Cardiac ventricle fibroblast (primary cell): ENCODE measurements around the gene RASGRP3. TPM values are rescaled to one million over a fixed set of nuclear protein-coding genes. Genes with fewer than 3 reads are reported as not detected.

Experiments
- total RNA-seq: library from RNA; depleted of rRNA; stranded (reverse); fragments of >200 nt; gene quantifications from 2 replicates; pipeline ENCODE4 v1.2.3, GENCODE V29; 2015

RASGRP3 gene
- 1.4 and 4.2 TPM in 2 replicates for total RNA-seq

GRCh38 chr2:33476131-33476792, at the start of gene RASGRP3:
Gene RASGRP3, plus strand, starts transcription at chr2:33476649. Its CDS starts 38,488 bp downstream, at chr2:33515137.

GRCh38 chr2:33599175-33599942, 122.9 kb downstream of the RASGRP3 start, which contains the start of gene FAM98A:
Gene FAM98A, minus strand, starts transcription at chr2:33599299. Its CDS starts 78 bp downstream, at chr2:33599221.

Other genes starting within 250 kb of the RASGRP3 start
- gene FAM98A, start 122.7 kb downstream of the RASGRP3 start, total RNA-seq: 52.7 and 62.3 TPM in 2 replicates